ENCODE data around the gene C12orf42.

C12orf42 gene

GRCh38 chr12:103444983-103445382 lies 50.8 kb downstream of the C12orf42 start:
- TF ChIP-seq CTCF (IDR thresholded peaks at IDR 0.05; ENCODE audit: insufficient read depth, low read length) (no peak), SPI1 (IDR thresholded peaks at IDR 0.05; ENCODE audit: borderline replicate concordance, low read depth) (no peak), GABPA (IDR thresholded peaks at IDR 0.05; ENCODE audit: low read depth) (no peak), POLR2AphosphoS5 (IDR thresholded peaks at IDR 0.05; ENCODE audit: low read depth) (no peak)
- TF ChIP-seq, protein P1, sequence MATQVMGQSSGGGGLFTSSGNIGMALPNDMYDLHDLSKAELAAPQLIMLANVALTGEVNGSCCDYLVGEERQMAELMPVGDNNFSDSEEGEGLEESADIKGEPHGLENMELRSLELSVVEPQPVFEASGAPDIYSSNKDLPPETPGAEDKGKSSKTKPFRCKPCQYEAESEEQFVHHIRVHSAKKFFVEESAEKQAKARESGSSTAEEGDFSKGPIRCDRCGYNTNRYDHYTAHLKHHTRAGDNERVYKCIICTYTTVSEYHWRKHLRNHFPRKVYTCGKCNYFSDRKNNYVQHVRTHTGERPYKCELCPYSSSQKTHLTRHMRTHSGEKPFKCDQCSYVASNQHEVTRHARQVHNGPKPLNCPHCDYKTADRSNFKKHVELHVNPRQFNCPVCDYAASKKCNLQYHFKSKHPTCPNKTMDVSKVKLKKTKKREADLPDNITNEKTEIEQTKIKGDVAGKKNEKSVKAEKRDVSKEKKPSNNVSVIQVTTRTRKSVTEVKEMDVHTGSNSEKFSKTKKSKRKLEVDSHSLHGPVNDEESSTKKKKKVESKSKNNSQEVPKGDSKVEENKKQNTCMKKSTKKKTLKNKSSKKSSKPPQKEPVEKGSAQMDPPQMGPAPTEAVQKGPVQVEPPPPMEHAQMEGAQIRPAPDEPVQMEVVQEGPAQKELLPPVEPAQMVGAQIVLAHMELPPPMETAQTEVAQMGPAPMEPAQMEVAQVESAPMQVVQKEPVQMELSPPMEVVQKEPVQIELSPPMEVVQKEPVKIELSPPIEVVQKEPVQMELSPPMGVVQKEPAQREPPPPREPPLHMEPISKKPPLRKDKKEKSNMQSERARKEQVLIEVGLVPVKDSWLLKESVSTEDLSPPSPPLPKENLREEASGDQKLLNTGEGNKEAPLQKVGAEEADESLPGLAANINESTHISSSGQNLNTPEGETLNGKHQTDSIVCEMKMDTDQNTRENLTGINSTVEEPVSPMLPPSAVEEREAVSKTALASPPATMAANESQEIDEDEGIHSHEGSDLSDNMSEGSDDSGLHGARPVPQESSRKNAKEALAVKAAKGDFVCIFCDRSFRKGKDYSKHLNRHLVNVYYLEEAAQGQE (IDR thresholded peaks at IDR 0.05; ENCODE audit: insufficient replicate concordance, low read depth), result no peak
- Histone ChIP-seq H3K4me3 (replicated peaks; ENCODE audit: insufficient read depth, low read length) (no peak overlapping the region), H3K27ac (replicated peaks) (no peak overlapping the region), H3K27me3 (ENCODE audit: insufficient read depth, poor library complexity, severe bottlenecking) (no peaks in the 10 kb centered on the region)
- no peak for DNase-seq (ENCODE audit: low read depth in 1 of 2, low spot score in 1 of 2)

DNA sequence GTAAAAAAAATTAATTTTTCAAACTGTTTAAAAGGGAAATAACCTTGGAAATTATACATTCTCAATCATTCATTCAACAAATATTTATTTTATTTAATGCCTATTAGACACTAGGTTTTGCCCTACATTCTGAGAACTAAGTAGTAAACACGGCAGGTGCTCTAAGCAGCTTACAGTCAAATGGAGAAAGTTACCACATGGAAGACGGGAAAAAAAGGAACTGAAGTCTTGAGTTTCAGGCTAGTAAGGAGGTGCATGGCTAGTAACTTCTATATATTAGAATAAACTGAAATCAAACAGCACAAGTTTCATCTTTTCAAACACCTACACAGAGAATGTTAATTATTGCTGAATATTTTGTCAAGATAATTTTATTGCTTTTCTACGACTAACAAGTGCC lies 52.9 kb downstream of the C12orf42 start:
- no peak for DNase-seq (ENCODE audit: low read depth in 1 of 2, low spot score in 1 of 2)
- Histone ChIP-seq H3K27ac (replicated peaks) (no peak overlapping the region), H3K27me3 (ENCODE audit: insufficient read depth, poor library complexity, severe bottlenecking) (no peaks in the 10 kb centered on the region), H3K4me3 (replicated peaks; ENCODE audit: insufficient read depth, low read length) (no peak overlapping the region)
- no peak for TF ChIP-seq CTCF (IDR thresholded peaks at IDR 0.05; ENCODE audit: insufficient read depth, low read length)
- TF ChIP-seq POLR2AphosphoS5 (IDR thresholded peaks at IDR 0.05; ENCODE audit: low read depth), result no peak
- TF ChIP-seq, protein P1 (IDR thresholded peaks at IDR 0.05; ENCODE audit: insufficient replicate concordance, low read depth), result no peak
- no peak; the same call in 1 of the 2 replicates for TF ChIP-seq SPI1 (IDR thresholded peaks at IDR 0.05; ENCODE audit: borderline replicate concordance, low read depth)
- no peak for TF ChIP-seq GABPA (IDR thresholded peaks at IDR 0.05; ENCODE audit: low read depth)

DNA sequence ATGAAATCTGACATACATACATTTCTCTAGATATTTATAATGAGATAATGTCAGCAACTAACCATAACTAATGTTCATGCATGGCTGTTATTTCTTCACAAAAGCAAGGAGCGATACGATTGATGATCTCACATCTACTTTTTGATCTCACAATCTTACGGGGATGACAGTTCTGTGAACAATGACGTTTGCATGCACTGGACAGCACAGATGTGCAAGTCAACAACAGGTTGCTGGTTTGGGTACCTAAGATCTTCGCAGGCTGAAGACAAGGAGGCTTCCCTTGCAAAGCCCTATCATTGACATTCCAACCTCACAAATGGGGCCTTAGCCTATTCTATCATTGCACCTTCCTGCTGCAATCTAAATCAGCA lies 53.6 kb downstream of the C12orf42 start:
- TF ChIP-seq, protein P1 (IDR thresholded peaks at IDR 0.05; ENCODE audit: insufficient replicate concordance, low read depth), result no peak
- TF ChIP-seq CTCF (IDR thresholded peaks at IDR 0.05; ENCODE audit: insufficient read depth, low read length), result no peak
- Histone ChIP-seq H3K27ac (replicated peaks) (no peak overlapping the region), H3K27me3 (ENCODE audit: insufficient read depth, poor library complexity, severe bottlenecking) (no peaks in the 10 kb centered on the region), H3K4me3 (replicated peaks; ENCODE audit: insufficient read depth, low read length) (no peak overlapping the region)
- no peak for DNase-seq (ENCODE audit: low read depth in 1 of 2, low spot score in 1 of 2)
